Endothelial cell of umbilical vein (primary cell): Measurements from ENCODE around the gene SLC27A6. TPM values are rescaled to one million over a fixed set of nuclear protein-coding genes. Genes with fewer than 3 reads are reported as not detected.

Experiments
- BruUV-seq: library from RNA; stranded (reverse); fragments of 400-500 nt; replicated peaks from 2 replicates; lab custom pipeline; 2021; lab: Mats Ljungman, UMichigan
- CTCF ChIA-PET: fragments of 300-600, 350-600 bp; sonication (Branson Sonifier 250); formaldehyde crosslinking; loops from one replicate; lab custom pipeline; 2021; ENCODE audit warnings: antibody characterized with exemption, inconsistent platforms; lab: Charles Lee
- POLR2A ChIA-PET: fragments of 300-600, 350-600 bp; sonication (Branson Sonifier 250); formaldehyde crosslinking; loops from one replicate; lab custom pipeline; 2021; ENCODE audit warnings: antibody characterized with exemption, inconsistent platforms; lab: Charles Lee
- DNase-seq: peaks from one replicate; pipeline ENCODE4 v3.0.0-alpha.2; 2011; ENCODE audit warnings: low read depth, low spot score
- FAIRE-seq: peaks from 2 replicates; lab custom pipeline; 2011; peaks lifted over from hg19 to GRCh38; lab: Jason Lieb, UNC
- H2AFZ ChIP-seq: 2 replicates; pipeline ENCODE4 v1.6.0; 2012; ENCODE audit warnings: low read depth, low read length, control low read depth, inconsistent platforms
- H3K27ac ChIP-seq: 2 replicates; pipeline ENCODE4 v1.5.1; 2011; ENCODE audit warnings: low read depth, mild to moderate bottlenecking, control low read depth, low read length, moderate library complexity; ENCODE audit not compliant: insufficient read depth
- H3K27me3 ChIP-seq, 2 experiments: 2 replicates each; pipeline versions ENCODE4 v1.6.0 to v1.6.1; 2011; ENCODE audit warnings: low read length in 2 of 2, mixed read lengths in 1 of 2; ENCODE audit not compliant: control insufficient read depth in 2 of 2, insufficient read depth in 2 of 2
- H3K36me3 ChIP-seq, 2 experiments: 2 replicates in 1 of 2; 3 replicates in 1 of 2; pipeline ENCODE4 v1.5.1; 2011; ENCODE audit warnings: low read length in 2 of 2, mild to moderate bottlenecking in 1 of 2, moderate library complexity in 1 of 2; ENCODE audit not compliant: control insufficient read depth in 2 of 2, insufficient read depth in 2 of 2; ENCODE audit errors: extremely low read depth in 1 of 2
- H3K4me1 ChIP-seq: 3 replicates; pipeline ENCODE4 v1.5.1; 2011; ENCODE audit warnings: mild to moderate bottlenecking, low read length; ENCODE audit not compliant: control insufficient read depth, insufficient read depth; ENCODE audit errors: extremely low read depth
- H3K4me2 ChIP-seq: 2 replicates; pipeline ENCODE4 v1.6.1; 2011; ENCODE audit warnings: low read length, control low read depth, mixed read lengths; ENCODE audit not compliant: insufficient read depth
- H3K4me3 ChIP-seq, 3 experiments: fragments of 200-600 bp in 1 of 3; sonication (generic), shearing (Covaris generic) in 1 of 3; replicated peaks in 1 of 3; 2 replicates each; pipeline ENCODE4 v1.5.1; 2011 to 2016; ENCODE audit warnings: control low read depth in 3 of 3, low read length in 3 of 3, mild to moderate bottlenecking in 2 of 3, inconsistent platforms in 1 of 3, low read depth in 1 of 3, moderate library complexity in 1 of 3; ENCODE audit not compliant: insufficient read depth in 1 of 3
- H3K79me2 ChIP-seq: 2 replicates; pipeline ENCODE4 v1.6.0; 2012; ENCODE audit warnings: low read length, inconsistent platforms; ENCODE audit not compliant: control insufficient read depth, insufficient read depth
- H3K9ac ChIP-seq: replicated peaks from 2 replicates; pipeline ENCODE3; 2011; ENCODE audit warnings: low read length, control low read depth; ENCODE audit not compliant: insufficient read depth; ENCODE audit errors: extremely low read depth
- H3K9me1 ChIP-seq: replicated peaks from 3 replicates; pipeline ENCODE4 v1.6.0; 2011; ENCODE audit warnings: mild to moderate bottlenecking, low read length; ENCODE audit not compliant: control insufficient read depth, insufficient read depth; ENCODE audit errors: extremely low read depth
- H3K9me3 ChIP-seq: replicated peaks from 2 replicates; pipeline ENCODE4 v1.5.1; 2012; ENCODE audit warnings: low read length, inconsistent platforms; ENCODE audit not compliant: control insufficient read depth, insufficient read depth
- H4K20me1 ChIP-seq: replicated peaks from 2 replicates; pipeline ENCODE3; 2011; ENCODE audit warnings: mild to moderate bottlenecking, low read length; ENCODE audit not compliant: control insufficient read depth, insufficient read depth; ENCODE audit errors: extremely low read depth
- EZH2 ChIP-seq: IDR thresholded peaks from 2 replicates; pipeline ENCODE4 v1.6.1; 2012; ENCODE audit warnings: borderline replicate concordance, low read depth, mild to moderate bottlenecking, moderate library complexity, low read length, inconsistent platforms; ENCODE audit not compliant: severe bottlenecking
- FOS ChIP-seq: IDR thresholded peaks from 2 replicates; pipeline ENCODE4 v1.6.1; 2011; ENCODE audit warnings: mild to moderate bottlenecking, low read length, moderate library complexity, borderline replicate concordance; ENCODE audit not compliant: insufficient read depth
- GATA2 ChIP-seq: IDR thresholded peaks from 2 replicates; pipeline ENCODE4 v1.7.0; 2011; ENCODE audit warnings: low read depth, mild to moderate bottlenecking, moderate library complexity, mixed read lengths, low read length; ENCODE audit not compliant: insufficient read length, insufficient read depth
- JUN ChIP-seq: IDR thresholded peaks from 2 replicates; pipeline ENCODE4 v1.6.1; 2011; ENCODE audit warnings: borderline replicate concordance, low read depth; ENCODE audit not compliant: insufficient read length, insufficient read depth
- MYC ChIP-seq: IDR thresholded peaks from one replicate; pipeline ENCODE4 v1.6.1; 2011; ENCODE audit warnings: mild to moderate bottlenecking, low read depth, low read length
- POLR2A ChIP-seq: IDR thresholded peaks from 2 replicates; pipeline ENCODE4 v1.6.1; 2012; ENCODE audit warnings: low read depth, mild to moderate bottlenecking, control low read depth, low read length
- POLR2AphosphoS5 ChIP-seq: IDR thresholded peaks from 2 replicates; pipeline ENCODE4 v1.6.1; 2012; ENCODE audit warnings: low read depth, mild to moderate bottlenecking, control low read depth, low read length, moderate library complexity; ENCODE audit not compliant: insufficient read depth
- dilution Hi-C: fragments of 300-500 bp; cut with MboI; formaldehyde crosslinking; loops from one replicate; pipeline ENCODE4 v1.15.0; 2019; ENCODE audit warnings: low sequenced_read_pairs; ENCODE audit not compliant: extremely low pct_ligation_motif_present
- intact Hi-C: fragments of 100-400 bp; cut with micrococcal nuclease; formaldehyde crosslinking; loops from one replicate; pipeline ENCODE4 v1.10.0; 2022
- polyA plus RNA-seq, 4 experiments: library from polyadenylated mRNA; depleted of rRNA in 3 of 4; stranded (reverse) in 3 of 4; unstranded in 1 of 4; fragments of >200 nt; gene quantifications; 2 replicates each; pipeline versions ENCODE4 v1.2.1 to v1.2.3, GENCODE V29; 2011 to 2012; ENCODE audit warnings: missing spikeins in 1 of 4
- total RNA-seq: library from RNA; stranded (reverse); gene quantifications from 2 replicates; pipeline ENCODE4 v1.2.3, GENCODE V29; 2021
- TF ChIP-seq, protein P1 (sequence below): IDR thresholded peaks from 2 replicates; pipeline ENCODE4 v1.6.1; 2011; ENCODE audit not compliant: insufficient read depth, insufficient read length
- TF ChIP-seq, protein P2 (sequence below), 2 donors: IDR thresholded peaks; 1 replicate in 1 of 2; 2 replicates in 1 of 2; pipeline ENCODE4 v1.5.1; 2011; ENCODE audit warnings: low read length in 2 of 2, mild to moderate bottlenecking in 2 of 2, moderate library complexity in 2 of 2, control low read depth in 1 of 2, inconsistent platforms in 1 of 2, low read depth in 1 of 2; ENCODE audit not compliant: insufficient read depth in 1 of 2; ENCODE audit errors: extremely low read depth in 1 of 2

Gene SLC27A6
- total and polyA plus RNA-seq, 2 donors (not counting 3 experiments of a cell fraction or from before 2014, with no cell fraction given): 0.10 TPM; not detected in 1

DNA sequence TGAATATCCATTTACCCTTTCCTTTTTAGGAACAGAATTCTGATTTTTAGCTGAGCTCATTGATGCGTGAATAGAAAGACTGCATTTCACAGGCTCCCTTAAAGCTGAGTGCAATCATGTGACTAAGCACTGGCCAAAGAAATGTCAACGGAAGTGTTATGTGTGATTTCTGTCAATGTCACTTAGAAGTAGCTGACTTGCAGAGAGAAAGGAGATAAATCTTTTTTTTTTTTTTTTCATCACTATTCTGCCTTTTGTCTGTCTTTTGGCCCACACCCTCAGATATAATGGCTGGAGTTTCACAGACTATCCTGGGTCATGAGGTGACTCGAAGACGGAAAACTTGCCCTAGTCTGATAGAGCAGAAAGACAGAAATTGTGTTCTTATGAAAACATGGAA, 39.3 kb upstream of the SLC27A6 start:
- intact Hi-C loops: no loop called here
- TF ChIP-seq, protein P1, sequence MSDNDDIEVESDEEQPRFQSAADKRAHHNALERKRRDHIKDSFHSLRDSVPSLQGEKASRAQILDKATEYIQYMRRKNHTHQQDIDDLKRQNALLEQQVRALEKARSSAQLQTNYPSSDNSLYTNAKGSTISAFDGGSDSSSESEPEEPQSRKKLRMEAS: no peak
- no TSS peak for BruUV-seq
- Histone ChIP-seq H3K9me1 (no peaks in the 10 kb centered on the region), H2AFZ (no peak overlapping the region), H3K36me3 (no peaks in the 10 kb centered on the region), H3K9me3 (no peaks in the 10 kb centered on the region), H3K4me2 (no peak overlapping the region), H3K27ac (no peak overlapping the region), H3K4me3 (no peak overlapping the region), H3K4me1 (peaks cover 10% of the 10 kb centered on the region), H3K79me2 (no peaks in the 10 kb centered on the region), H3K27me3 (no peaks in the 10 kb centered on the region), H3K9ac (no peak overlapping the region), H4K20me1 (no peaks in the 10 kb centered on the region)
- dilution Hi-C loops: no loop called here
- FAIRE-seq (no peak), DNase-seq (peak; percentile 23)
- POLR2A ChIA-PET: no interaction called here
- CTCF ChIA-PET: interaction anchor here (1.4 to 2.5 kb wide), 2 partner anchors 20 to 21 kb away, joined by 4 to 7 read pairs; no protein-coding TSS in a partner anchor

DNA sequence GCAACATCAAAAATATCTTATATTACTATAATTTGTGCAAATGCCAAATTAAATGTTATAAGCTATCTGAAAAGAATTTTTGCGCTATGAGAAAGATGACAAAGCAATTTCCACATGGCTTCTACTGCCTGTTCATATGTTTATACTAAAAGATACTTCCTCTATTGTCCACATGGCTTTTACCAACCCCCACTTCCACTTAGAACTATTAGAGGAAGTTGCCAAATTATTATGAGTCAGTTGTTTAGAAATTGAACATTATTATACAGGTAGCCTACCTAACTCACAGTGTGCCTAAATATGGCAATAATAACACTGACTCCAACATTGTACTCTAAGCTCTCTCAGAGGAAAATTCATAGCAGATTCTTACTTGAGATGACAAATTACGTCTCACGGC, 37.6 kb upstream of the SLC27A6 start:
- no TSS peak for BruUV-seq
- Histone ChIP-seq H4K20me1 (no peaks in the 10 kb centered on the region), H3K4me1 (peaks cover 8% of the 10 kb centered on the region), H3K4me2 (no peak overlapping the region), H3K79me2 (no peaks in the 10 kb centered on the region), H3K9ac (no peak overlapping the region), H3K9me3 (no peaks in the 10 kb centered on the region), H3K9me1 (no peaks in the 10 kb centered on the region), H2AFZ (no peak overlapping the region), H3K27ac (no peak overlapping the region), H3K4me3 (no peak overlapping the region), H3K36me3 (no peaks in the 10 kb centered on the region), H3K27me3 (no peaks in the 10 kb centered on the region)
- TF ChIP-seq, protein P2, sequence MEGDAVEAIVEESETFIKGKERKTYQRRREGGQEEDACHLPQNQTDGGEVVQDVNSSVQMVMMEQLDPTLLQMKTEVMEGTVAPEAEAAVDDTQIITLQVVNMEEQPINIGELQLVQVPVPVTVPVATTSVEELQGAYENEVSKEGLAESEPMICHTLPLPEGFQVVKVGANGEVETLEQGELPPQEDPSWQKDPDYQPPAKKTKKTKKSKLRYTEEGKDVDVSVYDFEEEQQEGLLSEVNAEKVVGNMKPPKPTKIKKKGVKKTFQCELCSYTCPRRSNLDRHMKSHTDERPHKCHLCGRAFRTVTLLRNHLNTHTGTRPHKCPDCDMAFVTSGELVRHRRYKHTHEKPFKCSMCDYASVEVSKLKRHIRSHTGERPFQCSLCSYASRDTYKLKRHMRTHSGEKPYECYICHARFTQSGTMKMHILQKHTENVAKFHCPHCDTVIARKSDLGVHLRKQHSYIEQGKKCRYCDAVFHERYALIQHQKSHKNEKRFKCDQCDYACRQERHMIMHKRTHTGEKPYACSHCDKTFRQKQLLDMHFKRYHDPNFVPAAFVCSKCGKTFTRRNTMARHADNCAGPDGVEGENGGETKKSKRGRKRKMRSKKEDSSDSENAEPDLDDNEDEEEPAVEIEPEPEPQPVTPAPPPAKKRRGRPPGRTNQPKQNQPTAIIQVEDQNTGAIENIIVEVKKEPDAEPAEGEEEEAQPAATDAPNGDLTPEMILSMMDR (IDR thresholded peaks at IDR 0.05; ENCODE audit: extremely low read depth in 1 of 2, insufficient read depth in 1 of 2, low read depth in 1 of 2, low read length in 2 of 2): no peak
- TF ChIP-seq EZH2 (no peak), FOS (no peak), POLR2A (no peak), MYC (no peak), POLR2AphosphoS5 (no peak), GATA2 (no peak), JUN (no peak)
- TF ChIP-seq, protein P1: no peak
- DNase-seq (peak; percentile 53), FAIRE-seq (no peak)
- dilution Hi-C loops: no loop called here
- POLR2A ChIA-PET: interaction anchor here (0.6 kb wide), 1 partner anchor 1318 kb away, joined by 7 read pairs; no protein-coding TSS in a partner anchor
- intact Hi-C loops: no loop called here
- CTCF ChIA-PET: interaction anchor here (1.2 to 1.4 kb wide), 2 partner anchors 22 to 23 kb away, joined by 3 to 4 read pairs; no protein-coding TSS in a partner anchor
